Measurements from ENCODE around the gene PRPH2.

Gene PRPH2

GRCh38 chr6:42756722-42757121, 34.3 kb upstream of the PRPH2 start:
- TF ChIP-seq EZH2 (IDR thresholded peaks at IDR 0.05; ENCODE audit: borderline replicate concordance, low read length) (no peak), CTCF (IDR thresholded peaks at IDR 0.05; ENCODE audit: low read length) (no peak)
- Histone ChIP-seq H3K9ac (ENCODE audit: low read length) (no peak overlapping the region), H3K9me2 (ENCODE audit: low read depth, low read length) (no peaks in the 10 kb centered on the region), H3F3A (ENCODE audit: insufficient read depth, low read length) (no peaks in the 10 kb centered on the region), H3K4me3 (ENCODE audit: low read depth, low read length, poor library complexity, severe bottlenecking) (no peak overlapping the region), H3K79me2 (ENCODE audit: insufficient read depth, low read length) (no peaks in the 10 kb centered on the region), H3K27me3 (ENCODE audit: insufficient read depth, low read length) (no peaks in the 10 kb centered on the region), H3K4me1 (ENCODE audit: insufficient read depth, low read length, severe bottlenecking) (peaks cover 7% of the 10 kb centered on the region), H3K27ac (ENCODE audit: low read depth, low read length, poor library complexity, severe bottlenecking) (no peak overlapping the region), H3K36me3 (ENCODE audit: insufficient read depth, low read length) (peaks cover 4% of the 10 kb centered on the region; the same call in 1 of the 2 replicates), H3K4me2 (ENCODE audit: low read length) (no peak overlapping the region), H4K20me1 (ENCODE audit: insufficient read depth, low read length) (no peaks in the 10 kb centered on the region), H3K9me3 (ENCODE audit: low read length) (no peaks in the 10 kb centered on the region), H2AFZ (ENCODE audit: low read length) (no peak overlapping the region)

- Histone ChIP-seq H3K9ac (ENCODE audit: low read length) (no peak overlapping the region), H2AFZ (ENCODE audit: low read length) (no peak overlapping the region), H3K9me2 (ENCODE audit: low read depth, low read length) (no peaks in the 10 kb centered on the region), H4K20me1 (ENCODE audit: insufficient read depth, low read length) (no peaks in the 10 kb centered on the region), H3K4me1 (ENCODE audit: insufficient read depth, low read length, severe bottlenecking) (peaks cover 7% of the 10 kb centered on the region), H3K9me3 (ENCODE audit: low read length) (no peaks in the 10 kb centered on the region), H3K27me3 (ENCODE audit: insufficient read depth, low read length) (no peaks in the 10 kb centered on the region), H3K27ac (ENCODE audit: low read depth, low read length, poor library complexity, severe bottlenecking) (no peak overlapping the region), H3K4me3 (ENCODE audit: low read depth, low read length, poor library complexity, severe bottlenecking) (no peak overlapping the region), H3K79me2 (ENCODE audit: insufficient read depth, low read length) (no peaks in the 10 kb centered on the region), H3F3A (ENCODE audit: insufficient read depth, low read length) (no peaks in the 10 kb centered on the region), H3K36me3 (ENCODE audit: insufficient read depth, low read length) (peaks cover 3% of the 10 kb centered on the region; the same call in 1 of the 2 replicates), H3K4me2 (ENCODE audit: low read length) (no peak overlapping the region)
- TF ChIP-seq EZH2 (IDR thresholded peaks at IDR 0.05; ENCODE audit: borderline replicate concordance, low read length), result no peak
Measured at GRCh38 chr6:42754759-42755158, 32.4 kb upstream of the PRPH2 start.

GRCh38 chr6:42751055-42751454, 28.7 kb upstream of the PRPH2 start:
- H3K9ac ChIP-seq (ENCODE audit: low read length), result no peak overlapping the region
- TF ChIP-seq CTCF (IDR thresholded peaks at IDR 0.05; ENCODE audit: low read length) (no peak), EZH2 (IDR thresholded peaks at IDR 0.05; ENCODE audit: borderline replicate concordance, low read length) (no peak)
- H4K20me1 ChIP-seq (ENCODE audit: insufficient read depth, low read length), result no peaks in the 10 kb centered on the region
- peaks cover 4% of the 10 kb centered on the region; the same call in 1 of the 2 replicates for H3F3A ChIP-seq (ENCODE audit: insufficient read depth, low read length)
- H3K36me3 ChIP-seq (ENCODE audit: insufficient read depth, low read length), result no peaks in the 10 kb centered on the region
- H3K4me2 ChIP-seq (ENCODE audit: low read length), result no peak overlapping the region
- H3K9me3 ChIP-seq (ENCODE audit: low read length), result no peaks in the 10 kb centered on the region
- H3K79me2 ChIP-seq (ENCODE audit: insufficient read depth, low read length), result no peaks in the 10 kb centered on the region
- H3K9me2 ChIP-seq (ENCODE audit: low read depth, low read length), result no peaks in the 10 kb centered on the region
- no peaks in the 10 kb centered on the region for H3K27me3 ChIP-seq (ENCODE audit: insufficient read depth, low read length)
- no peak overlapping the region for H3K27ac ChIP-seq (ENCODE audit: low read depth, low read length, poor library complexity, severe bottlenecking)
- H3K4me3 ChIP-seq (ENCODE audit: low read depth, low read length, poor library complexity, severe bottlenecking), result no peak overlapping the region
- H3K4me1 ChIP-seq (ENCODE audit: insufficient read depth, low read length, severe bottlenecking), result peaks cover 21% of the 10 kb centered on the region
- no peak overlapping the region for H2AFZ ChIP-seq (ENCODE audit: low read length)

- H3K9me2 ChIP-seq (ENCODE audit: low read depth, low read length), result no peaks in the 10 kb centered on the region
- peak overlapping the region; percentile 85 for H3K4me3 ChIP-seq (ENCODE audit: low read depth, low read length, poor library complexity, severe bottlenecking)
- H3F3A ChIP-seq (ENCODE audit: insufficient read depth, low read length), result peaks cover 4% of the 10 kb centered on the region; the same call in 1 of the 2 replicates
- peak overlapping the region; percentile 80 for H3K4me2 ChIP-seq (ENCODE audit: low read length)
- peaks cover 39% of the 10 kb centered on the region for H3K4me1 ChIP-seq (ENCODE audit: insufficient read depth, low read length, severe bottlenecking)
- no peak overlapping the region for H2AFZ ChIP-seq (ENCODE audit: low read length)
- no peaks in the 10 kb centered on the region for H3K9me3 ChIP-seq (ENCODE audit: low read length)
- peak overlapping the region; percentile 94 for H3K27ac ChIP-seq (ENCODE audit: low read depth, low read length, poor library complexity, severe bottlenecking)
- H3K9ac ChIP-seq (ENCODE audit: low read length), result peak overlapping the region; percentile 91
- no peaks in the 10 kb centered on the region for H3K27me3 ChIP-seq (ENCODE audit: insufficient read depth, low read length)
- H4K20me1 ChIP-seq (ENCODE audit: insufficient read depth, low read length), result no peaks in the 10 kb centered on the region
- peaks cover 12% of the 10 kb centered on the region for H3K36me3 ChIP-seq (ENCODE audit: insufficient read depth, low read length)
- H3K79me2 ChIP-seq (ENCODE audit: insufficient read depth, low read length), result peaks cover 5% of the 10 kb centered on the region; the same call in 1 of the 2 replicates
- TF ChIP-seq CTCF (IDR thresholded peaks at IDR 0.05; ENCODE audit: low read length) (no peak), EZH2 (IDR thresholded peaks at IDR 0.05; ENCODE audit: borderline replicate concordance, low read length) (no peak)
Measured at GRCh38 chr6:42748203-42748898, 26.0 kb upstream of the PRPH2 start.

All from OCI-LY1 (cell line).